K562 (cell line): ENCODE measurements around the gene TNFSF15. TPM values are rescaled to one million over a fixed set of nuclear protein-coding genes. Genes with fewer than 3 reads are reported as not detected.

Source experiments
- ATAC-seq: fragments of 200-7000 bp; cut with Tn5 transposase; 3 replicates; pipeline ENCODE4 v1.9.1; 2020; ENCODE audit warnings: moderate library complexity
- BruUV-seq: library from RNA; stranded (reverse); fragments of 400-500 nt; replicated peaks from 2 replicates; lab custom pipeline; 2021; lab: Mats Ljungman, UMichigan
- CTCF ChIA-PET: fragments of 300-600 bp; formaldehyde crosslinking; extraction: SDS; loops from one replicate; lab custom pipeline; 2021; ENCODE audit warnings: low intra/inter-chr PET ratio; lab: Yijun Ruan, JAX
- POLR2A ChIA-PET: fragments of 300-600, 350-650 bp; sonication (Branson Sonifier 250); formaldehyde crosslinking; extraction: SDS; loops from one replicate; lab custom pipeline; 2021; ENCODE audit warnings: antibody characterized with exemption, inconsistent platforms; lab: Yijun Ruan, JAX
- DNase-seq, 4 experiments: peaks; one replicate each; pipeline versions ENCODE4 v3.0.0 to v3.0.0-alpha.2; 2011 to 2018; ENCODE audit warnings: low spot score in 3 of 4, mixed read lengths in 3 of 4; ENCODE audit errors: extremely low read depth in 1 of 4
- FAIRE-seq: peaks from 2 replicates; lab custom pipeline; 2011; peaks lifted over from hg19 to GRCh38; lab: Jason Lieb, UNC
- H2AFZ ChIP-seq: 2 replicates; pipeline ENCODE4 v1.6.0; 2011; ENCODE audit warnings: low read depth, low read length, control low read depth, inconsistent platforms
- H3K27ac ChIP-seq: fragments of 200-600 bp; 3 replicates; pipeline ENCODE4 v1.8.0; 2011; ENCODE audit warnings: low read depth, mild to moderate bottlenecking, control low read depth, inconsistent platforms, low read length, moderate library complexity, mixed read lengths; ENCODE audit errors: extremely low read depth
- H3K27me3 ChIP-seq, 2 experiments: fragments of 300-600 bp in 1 of 2; 2 replicates in 1 of 2; 3 replicates in 1 of 2; pipeline versions ENCODE4 v1.6.0 to v1.8.0; 2011; ENCODE audit warnings: inconsistent platforms in 2 of 2, low read length in 2 of 2, mild to moderate bottlenecking in 1 of 2, mixed read lengths in 1 of 2, moderate library complexity in 1 of 2; ENCODE audit not compliant: control insufficient read depth in 2 of 2, insufficient read depth in 2 of 2
- H3K36me3 ChIP-seq: fragments of 300-600 bp; 3 replicates; pipeline ENCODE4 v1.8.0; 2011; ENCODE audit warnings: mild to moderate bottlenecking, low read length, inconsistent platforms; ENCODE audit not compliant: control insufficient read depth, insufficient read depth
- H3K4me1 ChIP-seq, 2 experiments: fragments of 200-600 bp in 1 of 2; replicated peaks in 1 of 2; 2 replicates in 1 of 2; 3 replicates in 1 of 2; pipeline versions ENCODE4 v1.5.1 to v1.8.0; 2011; ENCODE audit warnings: inconsistent platforms in 2 of 2, low read length in 2 of 2, mild to moderate bottlenecking in 1 of 2, mixed read lengths in 1 of 2, moderate library complexity in 1 of 2; ENCODE audit not compliant: control insufficient read depth in 2 of 2, insufficient read depth in 2 of 2
- H3K4me2 ChIP-seq: 2 replicates; pipeline ENCODE4 v1.6.1; 2011; ENCODE audit warnings: low read length, control low read depth, inconsistent platforms, mixed read lengths; ENCODE audit not compliant: insufficient read depth
- H3K4me3 ChIP-seq: fragments of 200-600 bp; sonication (generic), shearing (Covaris generic); 2 replicates; pipeline ENCODE4 v1.5.1; 2016; ENCODE audit warnings: control low read depth, inconsistent platforms
- H3K79me2 ChIP-seq: fragments of 200-600 bp; 3 replicates; pipeline ENCODE4 v1.8.0; 2011; ENCODE audit warnings: low read length, inconsistent platforms; ENCODE audit not compliant: control insufficient read depth, insufficient read depth
- H3K9ac ChIP-seq, 2 experiments: 2 replicates each; pipeline versions ENCODE4 v1.6.0 to v1.6.1; 2011; ENCODE audit warnings: low read depth in 2 of 2, low read length in 2 of 2, control low read depth in 1 of 2, inconsistent platforms in 1 of 2, mild to moderate bottlenecking in 1 of 2, mixed read lengths in 1 of 2; ENCODE audit not compliant: insufficient read depth in 1 of 2
- H3K9me1 ChIP-seq: one replicate; pipeline ENCODE4 v1.6.0; 2011; ENCODE audit warnings: inconsistent platforms, mild to moderate bottlenecking, low read length, moderate library complexity; ENCODE audit not compliant: control insufficient read depth, insufficient read depth
- H3K9me3 ChIP-seq: replicated peaks from 2 replicates; pipeline ENCODE4 v1.5.1; 2011; ENCODE audit warnings: low read depth, low read length, inconsistent platforms; ENCODE audit not compliant: control insufficient read depth, insufficient read depth
- H4K20me1 ChIP-seq: replicated peaks from 2 replicates; pipeline ENCODE4 v1.6.1; 2011; ENCODE audit warnings: low read length, inconsistent platforms, mixed read lengths; ENCODE audit not compliant: control insufficient read depth, insufficient read depth
- ATF3 ChIP-seq, 2 experiments: fragments of 450-650 bp in 1 of 2; sonication (generic) in 1 of 2; formaldehyde crosslinking in 1 of 2; IDR thresholded peaks in 1 of 2; conservative IDR thresholded peaks in 1 of 2; 2 replicates each; pipeline versions ENCODE4 v1.6.1 to v1.8.1; 2016 to 2023; ENCODE audit warnings: mild to moderate bottlenecking in 2 of 2, moderate library complexity in 2 of 2, inconsistent platforms in 1 of 2, missing genetic modification reagents in 1 of 2
- CBX2 ChIP-seq: fragments of 200-600 bp; sonication (generic); IDR thresholded peaks from one replicate; pipeline ENCODE4 v1.6.1; 2012; ENCODE audit warnings: mild to moderate bottlenecking, low read length, inconsistent platforms; ENCODE audit not compliant: insufficient read depth, poor library complexity, severe bottlenecking
- REST ChIP-seq, 2 experiments: fragments of 450-650 bp; formaldehyde crosslinking in 1 of 2; IDR thresholded peaks; 2 replicates each; pipeline versions ENCODE4 v1.4.0 to v1.6.1; 2014 to 2020; ENCODE audit warnings: mild to moderate bottlenecking in 2 of 2, borderline replicate concordance in 1 of 2, low read depth in 1 of 2
- ZC3H4 ChIP-seq: sonication (generic); formaldehyde crosslinking; IDR thresholded peaks from 2 replicates; pipeline ENCODE4 v1.9.0; 2021; ENCODE audit warnings: missing genetic modification reagents, borderline replicate concordance
- WGBS: fragments of 100-300 bp; shearing (Covaris generic); methylation state at CpG from one replicate; pipeline ENCODE4 v1.1.6; 2016; ENCODE audit warnings: low coverage, mixed read lengths; ENCODE audit not compliant: insufficient coverage; ENCODE audit errors: missing lambda C conversion rate; 5-methylcytosine and 5-hydroxymethylcytosine counted together
- in situ Hi-C: fragments of 300-500 bp; cut with MboI; formaldehyde crosslinking; loops from 4 replicates; pipeline ENCODE4 v1.15.0; 2018; ENCODE audit warnings: inconsistent platforms, mixed read lengths
- intact Hi-C: fragments of 100-400 bp; cut with micrococcal nuclease; formaldehyde crosslinking; loops from 2 replicates; pipeline ENCODE4 v1.14.2; 2022
- polyA plus RNA-seq, 8 experiments: library from polyadenylated mRNA; depleted of rRNA in 4 of 8; stranded (reverse) in 5 of 8; unstranded in 3 of 8; fragments of >200 nt; fragmentation: Nextera tagmentation in 2 of 8; fragmentation: Illumina TruSeq in 1 of 8; extraction: Ambion mirVana in 2 of 8; extraction: Trizol in 1 of 8; gene quantifications; 2 replicates each; pipeline versions ENCODE4 v1.2.1 to v1.2.3, GENCODE V29; 2011 to 2014; ENCODE audit warnings: inconsistent platforms in 1 of 8, missing spikeins in 1 of 8
- total RNA-seq, 7 experiments: library from RNA; depleted of rRNA in 6 of 7; stranded (reverse); fragments of >200 nt in 6 of 7; fragmentation: Illumina TruSeq in 2 of 7; extraction: Trizol in 2 of 7; gene quantifications; 2 replicates each; pipeline versions ENCODE4 v1.2.1 to v1.2.3, GENCODE V29; 2011 to 2021; ENCODE audit warnings: low replicate concordance in 1 of 7

TNFSF15 gene
- total and polyA plus RNA-seq, 9 of the 15 experiments (the other 6 are each of a cell fraction or from before 2014, with no cell fraction given): not detected

GRCh38 chr9:114787214-114787613 is 18.6 kb downstream of the TNFSF15 start:
- in situ Hi-C loops (no loop called here), intact Hi-C loops (no loop called here)
- DNase-seq: no peak
- no peak for ATAC-seq
- Histone ChIP-seq H3K9me3 (no peaks in the 10 kb centered on the region), H2AFZ (no peak overlapping the region), H3K9me1 (no peaks in the 10 kb centered on the region), H3K27me3 (no peaks in the 10 kb centered on the region; a peak in 1 of 5 replicates), H3K36me3 (no peaks in the 10 kb centered on the region), H3K4me3 (no peak overlapping the region), H3K4me1 (no peaks in the 10 kb centered on the region), H3K4me2 (no peak overlapping the region), H3K27ac (no peak overlapping the region), H3K9ac (no peak overlapping the region), H3K79me2 (no peaks in the 10 kb centered on the region), H4K20me1 (no peaks in the 10 kb centered on the region)
- BruUV-seq: no TSS peak
- TF ChIP-seq REST (IDR thresholded peaks at IDR 0.05; ENCODE audit: borderline replicate concordance) (no peak), REST (CRISPR knock-in tag; IDR thresholded peaks at IDR 0.05; ENCODE audit: low read depth) (no peak), CBX2 (no peak), ZC3H4 (no peak), ATF3 (IDR thresholded peaks at IDR 0.05) (no peak), ATF3 (CRISPR knock-in tag; conservative IDR thresholded peaks at IDR 0.05) (no peak)
- no peak for FAIRE-seq
- POLR2A ChIA-PET: no interaction called here
- CTCF ChIA-PET: no interaction called here
- 2% methylated on average over 2 of the region's 2 CpGs for WGBS
